Measurements from ENCODE around the gene SCD.

GRCh38 chr10:100371482-100372027, 24.5 kb downstream of the SCD start:
- TF ChIP-seq, protein P1, sequence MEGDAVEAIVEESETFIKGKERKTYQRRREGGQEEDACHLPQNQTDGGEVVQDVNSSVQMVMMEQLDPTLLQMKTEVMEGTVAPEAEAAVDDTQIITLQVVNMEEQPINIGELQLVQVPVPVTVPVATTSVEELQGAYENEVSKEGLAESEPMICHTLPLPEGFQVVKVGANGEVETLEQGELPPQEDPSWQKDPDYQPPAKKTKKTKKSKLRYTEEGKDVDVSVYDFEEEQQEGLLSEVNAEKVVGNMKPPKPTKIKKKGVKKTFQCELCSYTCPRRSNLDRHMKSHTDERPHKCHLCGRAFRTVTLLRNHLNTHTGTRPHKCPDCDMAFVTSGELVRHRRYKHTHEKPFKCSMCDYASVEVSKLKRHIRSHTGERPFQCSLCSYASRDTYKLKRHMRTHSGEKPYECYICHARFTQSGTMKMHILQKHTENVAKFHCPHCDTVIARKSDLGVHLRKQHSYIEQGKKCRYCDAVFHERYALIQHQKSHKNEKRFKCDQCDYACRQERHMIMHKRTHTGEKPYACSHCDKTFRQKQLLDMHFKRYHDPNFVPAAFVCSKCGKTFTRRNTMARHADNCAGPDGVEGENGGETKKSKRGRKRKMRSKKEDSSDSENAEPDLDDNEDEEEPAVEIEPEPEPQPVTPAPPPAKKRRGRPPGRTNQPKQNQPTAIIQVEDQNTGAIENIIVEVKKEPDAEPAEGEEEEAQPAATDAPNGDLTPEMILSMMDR (IDR thresholded peaks at IDR 0.05) = no peak
- peak in 1 of 2 donors; percentile 11 for TF ChIP-seq POLR2A (IDR thresholded peaks at IDR 0.05)

Data from adrenal gland (tissue), 5 donors.